Neural crest cell (in vitro differentiated cells): ENCODE results near the gene HMCN1. TPM values are rescaled to one million over a fixed set of nuclear protein-coding genes. Genes with fewer than 3 reads are reported as not detected.

Experiments
- DNase-seq: peaks from one replicate; pipeline ENCODE4 v3.0.0; 2021; ENCODE audit warnings: low read depth, mixed read lengths, low spot score
- H3K27ac Mint-ChIP-seq: one replicate; pipeline ENCODE4 v1.8.0; 2021; ENCODE audit warnings: mild to moderate bottlenecking, mixed read lengths; ENCODE audit not compliant: unreplicated experiment
- H3K27me3 Mint-ChIP-seq: 2 replicates; pipeline ENCODE4 v1.8.0; 2021; ENCODE audit warnings: low read depth, mild to moderate bottlenecking, mixed read lengths
- H3K36me3 Mint-ChIP-seq: 2 replicates; pipeline ENCODE4 v1.8.0; 2021; ENCODE audit warnings: low read depth, mild to moderate bottlenecking, mixed read lengths
- H3K4me1 Mint-ChIP-seq: 2 replicates; pipeline ENCODE4 v1.8.0; 2021; ENCODE audit warnings: mixed read lengths
- H3K4me3 Mint-ChIP-seq: one replicate; pipeline ENCODE4 v1.8.0; 2021; ENCODE audit warnings: mild to moderate bottlenecking, mixed read lengths
- H3K9me3 Mint-ChIP-seq: 2 replicates; pipeline ENCODE4 v1.8.0; 2021; ENCODE audit warnings: mixed read lengths
- total RNA-seq: library from RNA; stranded (reverse); gene quantifications from 2 replicates; pipeline ENCODE4 v1.2.1, GENCODE V29; 2021
- TF ChIP-seq, protein P1 (sequence below): fragments of 200-600 bp; sonication (generic); conservative IDR thresholded peaks from 2 replicates; pipeline ENCODE4 v1.5.0; 2021; ENCODE audit warnings: antibody characterized with exemption, mild to moderate bottlenecking

Gene HMCN1
- total RNA-seq, 1 donor from 2014 or later: 16.6 TPM

DNA sequence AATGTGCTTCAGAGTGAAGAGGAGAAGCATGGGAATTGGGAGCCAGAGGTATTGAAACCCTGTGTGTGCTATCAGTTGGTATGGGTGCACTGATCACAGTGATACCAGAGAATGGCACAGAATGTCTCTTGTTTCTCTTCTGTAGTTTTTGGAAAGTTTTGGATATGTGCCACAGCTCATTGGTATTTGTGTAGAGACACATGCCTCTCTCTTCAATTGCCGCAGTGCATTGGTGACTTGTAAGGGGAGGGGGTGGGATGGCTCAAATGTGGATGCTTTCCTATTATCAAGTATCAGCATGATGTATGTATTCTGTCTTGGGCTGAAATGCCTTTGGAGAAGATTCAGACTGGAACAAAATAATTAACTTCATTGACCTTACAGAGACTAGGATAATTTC is 101.0 kb downstream of the HMCN1 start:
- Mint-ChIP-seq H3K4me1 (no peaks in the 10 kb centered on the region), H3K27me3 (no peaks in the 10 kb centered on the region), H3K4me3 (no peak overlapping the region), H3K36me3 (no peaks in the 10 kb centered on the region), H3K9me3 (no peaks in the 10 kb centered on the region), H3K27ac (no peak overlapping the region)
- no peak for DNase-seq
- TF ChIP-seq, protein P1, sequence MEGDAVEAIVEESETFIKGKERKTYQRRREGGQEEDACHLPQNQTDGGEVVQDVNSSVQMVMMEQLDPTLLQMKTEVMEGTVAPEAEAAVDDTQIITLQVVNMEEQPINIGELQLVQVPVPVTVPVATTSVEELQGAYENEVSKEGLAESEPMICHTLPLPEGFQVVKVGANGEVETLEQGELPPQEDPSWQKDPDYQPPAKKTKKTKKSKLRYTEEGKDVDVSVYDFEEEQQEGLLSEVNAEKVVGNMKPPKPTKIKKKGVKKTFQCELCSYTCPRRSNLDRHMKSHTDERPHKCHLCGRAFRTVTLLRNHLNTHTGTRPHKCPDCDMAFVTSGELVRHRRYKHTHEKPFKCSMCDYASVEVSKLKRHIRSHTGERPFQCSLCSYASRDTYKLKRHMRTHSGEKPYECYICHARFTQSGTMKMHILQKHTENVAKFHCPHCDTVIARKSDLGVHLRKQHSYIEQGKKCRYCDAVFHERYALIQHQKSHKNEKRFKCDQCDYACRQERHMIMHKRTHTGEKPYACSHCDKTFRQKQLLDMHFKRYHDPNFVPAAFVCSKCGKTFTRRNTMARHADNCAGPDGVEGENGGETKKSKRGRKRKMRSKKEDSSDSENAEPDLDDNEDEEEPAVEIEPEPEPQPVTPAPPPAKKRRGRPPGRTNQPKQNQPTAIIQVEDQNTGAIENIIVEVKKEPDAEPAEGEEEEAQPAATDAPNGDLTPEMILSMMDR: no peak

DNA sequence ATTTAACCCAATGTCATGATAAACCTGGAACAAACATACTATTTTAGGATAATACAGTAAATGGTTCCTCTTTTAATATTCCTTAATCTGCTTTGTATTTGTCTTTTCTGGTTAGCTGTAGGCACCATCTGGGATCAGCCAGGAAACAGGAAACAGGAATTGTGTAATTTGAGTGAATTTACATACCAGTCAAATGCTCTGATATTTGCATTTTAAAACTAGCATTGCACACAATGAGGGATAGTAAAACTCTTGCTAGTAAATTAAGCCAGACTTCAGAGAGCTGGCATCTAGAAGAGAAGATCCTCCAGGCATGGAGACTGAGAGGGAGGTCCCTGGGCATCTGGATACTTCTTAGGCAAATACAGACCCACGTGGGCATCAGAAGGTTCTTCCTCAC is 103.5 kb downstream of the HMCN1 start:
- Mint-ChIP-seq H3K27ac (no peak overlapping the region), H3K4me3 (no peak overlapping the region), H3K36me3 (no peaks in the 10 kb centered on the region), H3K4me1 (peaks cover 3% of the 10 kb centered on the region), H3K27me3 (no peaks in the 10 kb centered on the region), H3K9me3 (no peaks in the 10 kb centered on the region)
- no peak for DNase-seq
- TF ChIP-seq, protein P1: no peak

DNA sequence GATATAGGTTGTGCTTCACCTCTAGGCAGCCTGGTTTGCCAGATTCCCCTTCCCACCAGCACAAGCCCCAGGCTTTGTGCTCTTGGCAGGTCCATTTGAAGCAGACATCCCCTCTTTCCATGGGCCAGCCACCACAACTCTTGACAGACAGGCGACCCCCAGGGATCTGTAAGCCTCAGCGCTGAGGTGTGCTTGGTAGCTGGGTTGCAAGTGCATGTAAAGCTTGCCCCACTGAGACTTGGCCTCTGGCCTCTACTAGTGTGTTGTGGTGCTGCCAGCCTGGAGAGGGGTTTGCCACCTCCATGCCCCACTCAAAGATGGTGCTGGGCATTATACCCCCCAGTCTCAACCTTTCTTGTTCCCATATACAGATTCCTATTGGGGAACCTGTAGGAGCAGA is 103.9 kb downstream of the HMCN1 start:
- Mint-ChIP-seq H3K4me1 (peaks cover 5% of the 10 kb centered on the region), H3K36me3 (no peaks in the 10 kb centered on the region), H3K27ac (no peak overlapping the region), H3K27me3 (no peaks in the 10 kb centered on the region), H3K9me3 (no peaks in the 10 kb centered on the region), H3K4me3 (no peak overlapping the region)
- DNase-seq: no peak
- TF ChIP-seq, protein P1: no peak

DNA sequence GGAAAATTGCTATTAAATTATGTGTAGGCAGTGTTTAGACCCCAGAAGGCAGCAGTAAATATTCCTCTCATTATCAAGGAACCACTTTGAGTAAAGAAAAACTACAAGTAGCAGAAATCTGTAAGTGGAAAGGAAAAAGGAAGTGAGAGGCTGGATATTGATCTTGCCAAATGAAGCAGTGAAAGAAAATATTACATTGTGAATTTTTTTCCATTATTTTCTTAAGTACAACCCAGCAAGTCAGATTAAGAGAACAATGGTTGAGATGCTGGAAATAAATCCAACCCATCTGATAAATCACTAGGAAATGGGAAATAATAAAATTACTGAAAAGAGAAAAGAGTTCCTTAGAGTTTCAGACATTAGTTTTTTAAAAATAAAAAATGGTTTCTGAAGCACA is 106.7 kb downstream of the HMCN1 start:
- Mint-ChIP-seq H3K27me3 (no peaks in the 10 kb centered on the region), H3K27ac (no peak overlapping the region), H3K9me3 (no peaks in the 10 kb centered on the region), H3K36me3 (no peaks in the 10 kb centered on the region), H3K4me3 (no peak overlapping the region), H3K4me1 (peaks cover 11% of the 10 kb centered on the region)
- TF ChIP-seq, protein P1: no peak
- DNase-seq: no peak

DNA sequence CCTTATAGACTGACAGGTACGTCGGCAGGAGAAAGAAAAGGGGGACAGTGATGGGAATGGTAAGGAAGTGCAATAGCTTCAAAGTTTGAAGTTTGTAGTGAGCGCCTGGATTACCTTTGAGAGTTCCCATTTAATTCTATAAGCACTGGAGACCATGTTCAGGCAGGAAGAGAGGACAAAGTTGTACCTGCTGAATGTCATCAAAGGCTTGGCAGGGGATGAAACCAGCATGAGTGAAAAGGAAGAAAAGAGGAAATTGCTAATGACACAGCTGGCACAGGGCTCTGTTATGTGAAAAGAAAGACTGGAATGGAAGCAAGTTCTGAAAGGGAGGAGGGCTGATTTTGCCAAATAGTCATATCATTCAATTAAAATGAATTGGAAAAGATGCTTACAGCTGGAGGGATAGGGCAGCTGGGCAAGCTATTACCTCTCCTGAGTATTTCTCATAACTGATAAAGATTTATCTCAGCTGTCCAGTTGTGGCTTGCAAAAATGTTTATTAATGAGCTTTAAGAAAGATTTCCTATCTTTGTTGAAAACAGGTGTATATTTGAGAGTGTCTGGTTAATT is 109.2 kb downstream of the HMCN1 start:
- Mint-ChIP-seq H3K27ac (no peak overlapping the region), H3K4me3 (no peak overlapping the region), H3K4me1 (peaks cover 11% of the 10 kb centered on the region), H3K27me3 (no peaks in the 10 kb centered on the region), H3K36me3 (no peaks in the 10 kb centered on the region), H3K9me3 (no peaks in the 10 kb centered on the region)
- DNase-seq: no peak
- TF ChIP-seq, protein P1: no peak
